Adrenal gland (tissue), 12 donors: ENCODE measurements around the gene GRHL3. TPM values are rescaled to one million over a fixed set of nuclear protein-coding genes. Genes with fewer than 3 reads are reported as not detected.
A peak's percentile ranks its signal among the peaks of the same experiment; 100 is the strongest.

Source experiments
- DNase-seq, 7 donors: peaks; one replicate each; pipeline ENCODE4 v3.0.0-alpha.2; 2019 to 2020
- H3K27ac ChIP-seq, 5 donors: fragments of 200-600 bp; sonication (generic) in 4 of 5; 1 replicate in 3 of 5; 2 replicates in 2 of 5; pipeline versions ENCODE4 v1.5.1 to v1.8.0; 2016 to 2020; ENCODE audit warnings: mild to moderate bottlenecking in 1 of 5
- H3K27me3 ChIP-seq: fragments of 200-600 bp; 2 replicates; pipeline ENCODE4 v1.8.0; 2021
- H3K36me3 ChIP-seq, 2 donors: fragments of 200-600 bp; replicated peaks in 1 of 2; 1 replicate in 1 of 2; 2 replicates in 1 of 2; pipeline versions ENCODE4 v1.5.1 to v1.8.0; 2018 to 2022
- H3K4me1 ChIP-seq, 2 donors: fragments of 200-600 bp; replicated peaks in 1 of 2; 1 replicate in 1 of 2; 2 replicates in 1 of 2; pipeline versions ENCODE4 v1.5.1 to v1.8.0; 2018 to 2021
- H3K4me3 ChIP-seq, 4 donors: fragments of 200-600 bp; sonication (generic) in 3 of 4; one replicate each; pipeline ENCODE4 v1.5.1; 2016 to 2018
- H3K9me3 ChIP-seq, 3 donors: fragments of 200-600 bp; sonication (generic) in 1 of 3; replicated peaks in 1 of 3; 1 replicate in 2 of 3; 2 replicates in 1 of 3; pipeline versions ENCODE4 v1.5.1 to v1.8.0; 2016 to 2021
- POLR2A ChIP-seq, 2 donors: fragments of 450-650 bp; IDR thresholded peaks; one replicate each; pipeline ENCODE4 v1.6.1; 2017; ENCODE audit warnings: antibody characterized with exemption in 2 of 2, mild to moderate bottlenecking in 2 of 2, moderate library complexity in 1 of 2
- WGBS, 4 donors: extraction: QIAGEN DNeasy Blood & Tissue Kit in 2 of 4; methylation state at CpG; one replicate each; pipeline versions ENCODE4 v1.1.5 to v1.1.7; 2013 to 2017; 5-methylcytosine and 5-hydroxymethylcytosine counted together
- intact Hi-C, 2 donors: fragments of 100-400 bp; cut with DNase I; formaldehyde crosslinking; loops; one replicate each; pipeline versions ENCODE4 v1.14.1 to v1.15.0; 2022 to 2023
- polyA plus RNA-seq, 3 donors: library from polyadenylated mRNA; stranded (reverse); fragments of 200-250 nt in 2 of 3; fragments of 350-450 nt in 1 of 3; fragmentation: Illumina TruSeq in 1 of 3; extraction: RNeasy Lipid Tissue Mini Kit (QIAGEN cat#74804) in 1 of 3; gene quantifications; one replicate each; pipeline ENCODE4 v1.2.3, GENCODE V29; 2013 to 2014
- total RNA-seq, 9 donors: library from RNA; depleted of rRNA in 4 of 9; stranded (reverse); fragments of >200 nt in 4 of 9; fragments of 120-200 nt in 1 of 9; fragmentation: NEBNext Ultra II Directional in 1 of 9; extraction: Animal tissue kit (Norgen Biotek cat#: 25700) in 1 of 9; gene quantifications; one replicate each; pipeline versions ENCODE4 v1.1.0 to v1.2.4, GENCODE V29; 2013 to 2023
- TF ChIP-seq, protein P1 (sequence below), 6 experiments: fragments of 450-650 bp in 4 of 6; fragments of 200-600 bp in 2 of 6; sonication (generic) in 1 of 6; IDR thresholded peaks; 1 replicate in 5 of 6; 2 replicates in 1 of 6; pipeline versions ENCODE4 v1.5.1 to v1.8.0; 2016 to 2021; ENCODE audit warnings: antibody characterized with exemption in 6 of 6, mild to moderate bottlenecking in 2 of 6, moderate library complexity in 1 of 6
- donor health status: healthy with polysubstance abuse.
- donor health status: Bipolar disorder and iron deficiency.
- donor health status: DM: yes; HTN: yes; CAD: no.
- donor health status: DM: no; HTN: no; CAD: no.
- donor health status: DM: no; HTN: no; CAD: no.
- donor health status: DM: yes; HTN: yes; CAD: no.

GRHL3 gene
- total and polyA plus RNA-seq, 12 donors = 0.10 to 0.20 (median 0.16) TPM; not detected in 8

DNA sequence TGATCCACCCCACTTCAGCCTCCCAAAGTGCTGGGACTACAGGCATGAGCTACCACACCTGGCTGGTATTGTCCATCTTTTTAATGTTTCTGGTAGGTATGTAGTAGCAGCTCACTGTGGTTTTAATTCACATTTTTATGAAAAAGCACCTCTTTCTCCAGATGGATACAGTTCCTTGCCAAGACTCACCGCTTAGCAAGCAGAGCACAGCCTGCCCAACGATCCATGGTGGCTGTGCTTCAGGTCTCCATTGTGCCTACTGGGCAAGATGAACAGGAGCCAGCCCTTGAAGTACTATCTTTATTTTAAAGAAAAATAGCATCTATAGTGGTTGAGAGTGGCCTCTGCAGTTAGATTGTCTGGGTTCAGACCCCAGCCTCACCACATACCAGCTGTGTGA is 37.6 kb upstream of the GRHL3 start:
- no peaks in the 10 kb centered on the region for H3K36me3 ChIP-seq
- no peak overlapping the region for H3K4me3 ChIP-seq
- H3K9me3 ChIP-seq = no peaks in the 10 kb centered on the region
- H3K27me3 ChIP-seq = no peaks in the 10 kb centered on the region
- intact Hi-C loops = no loop called here
- no peak overlapping the region for H3K27ac ChIP-seq
- peaks cover 0 to 6% of the 10 kb centered on the region in 2 donors for H3K4me1 ChIP-seq
- TF ChIP-seq, protein P1, sequence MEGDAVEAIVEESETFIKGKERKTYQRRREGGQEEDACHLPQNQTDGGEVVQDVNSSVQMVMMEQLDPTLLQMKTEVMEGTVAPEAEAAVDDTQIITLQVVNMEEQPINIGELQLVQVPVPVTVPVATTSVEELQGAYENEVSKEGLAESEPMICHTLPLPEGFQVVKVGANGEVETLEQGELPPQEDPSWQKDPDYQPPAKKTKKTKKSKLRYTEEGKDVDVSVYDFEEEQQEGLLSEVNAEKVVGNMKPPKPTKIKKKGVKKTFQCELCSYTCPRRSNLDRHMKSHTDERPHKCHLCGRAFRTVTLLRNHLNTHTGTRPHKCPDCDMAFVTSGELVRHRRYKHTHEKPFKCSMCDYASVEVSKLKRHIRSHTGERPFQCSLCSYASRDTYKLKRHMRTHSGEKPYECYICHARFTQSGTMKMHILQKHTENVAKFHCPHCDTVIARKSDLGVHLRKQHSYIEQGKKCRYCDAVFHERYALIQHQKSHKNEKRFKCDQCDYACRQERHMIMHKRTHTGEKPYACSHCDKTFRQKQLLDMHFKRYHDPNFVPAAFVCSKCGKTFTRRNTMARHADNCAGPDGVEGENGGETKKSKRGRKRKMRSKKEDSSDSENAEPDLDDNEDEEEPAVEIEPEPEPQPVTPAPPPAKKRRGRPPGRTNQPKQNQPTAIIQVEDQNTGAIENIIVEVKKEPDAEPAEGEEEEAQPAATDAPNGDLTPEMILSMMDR (IDR thresholded peaks at IDR 0.05) = no peak
- TF ChIP-seq POLR2A (IDR thresholded peaks at IDR 0.05) = no peak
- no peak for DNase-seq
- WGBS, 4 donors = 86 to 93% (median 91%) methylated on average over 2 of the region's 2 CpGs

DNA sequence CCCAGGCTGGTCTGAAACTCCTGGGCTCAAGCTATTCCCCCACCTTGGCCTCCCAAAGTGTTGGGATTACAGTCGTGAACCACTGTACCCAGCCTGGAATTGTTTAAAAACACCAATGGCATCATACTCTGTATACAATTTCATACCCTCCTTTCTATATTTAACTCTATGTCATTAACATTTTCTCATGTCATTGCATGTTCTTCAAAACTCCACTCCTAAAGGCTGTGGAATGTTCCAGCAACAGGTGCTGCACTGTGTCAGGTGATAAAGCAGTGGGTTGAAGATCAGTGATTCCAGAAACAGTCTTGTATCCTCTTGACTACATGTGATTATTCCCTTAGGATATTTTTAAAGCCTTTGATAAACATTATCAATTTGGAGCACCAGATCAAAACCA is 36.7 kb upstream of the GRHL3 start:
- intact Hi-C loops = no loop called here
- TF ChIP-seq POLR2A (IDR thresholded peaks at IDR 0.05) = no peak
- TF ChIP-seq, protein P1 (IDR thresholded peaks at IDR 0.05) = no peak
- H3K27ac ChIP-seq = no peak overlapping the region
- peaks cover 0 to 6% of the 10 kb centered on the region in 2 donors for H3K4me1 ChIP-seq
- no peak overlapping the region for H3K4me3 ChIP-seq
- H3K9me3 ChIP-seq = no peaks in the 10 kb centered on the region
- no peaks in the 10 kb centered on the region for H3K27me3 ChIP-seq
- no peaks in the 10 kb centered on the region for H3K36me3 ChIP-seq
- 65 to 88% (median 74%) methylated on average over 1 of the region's 1 CpG for WGBS, 4 donors
- no peak for DNase-seq

DNA sequence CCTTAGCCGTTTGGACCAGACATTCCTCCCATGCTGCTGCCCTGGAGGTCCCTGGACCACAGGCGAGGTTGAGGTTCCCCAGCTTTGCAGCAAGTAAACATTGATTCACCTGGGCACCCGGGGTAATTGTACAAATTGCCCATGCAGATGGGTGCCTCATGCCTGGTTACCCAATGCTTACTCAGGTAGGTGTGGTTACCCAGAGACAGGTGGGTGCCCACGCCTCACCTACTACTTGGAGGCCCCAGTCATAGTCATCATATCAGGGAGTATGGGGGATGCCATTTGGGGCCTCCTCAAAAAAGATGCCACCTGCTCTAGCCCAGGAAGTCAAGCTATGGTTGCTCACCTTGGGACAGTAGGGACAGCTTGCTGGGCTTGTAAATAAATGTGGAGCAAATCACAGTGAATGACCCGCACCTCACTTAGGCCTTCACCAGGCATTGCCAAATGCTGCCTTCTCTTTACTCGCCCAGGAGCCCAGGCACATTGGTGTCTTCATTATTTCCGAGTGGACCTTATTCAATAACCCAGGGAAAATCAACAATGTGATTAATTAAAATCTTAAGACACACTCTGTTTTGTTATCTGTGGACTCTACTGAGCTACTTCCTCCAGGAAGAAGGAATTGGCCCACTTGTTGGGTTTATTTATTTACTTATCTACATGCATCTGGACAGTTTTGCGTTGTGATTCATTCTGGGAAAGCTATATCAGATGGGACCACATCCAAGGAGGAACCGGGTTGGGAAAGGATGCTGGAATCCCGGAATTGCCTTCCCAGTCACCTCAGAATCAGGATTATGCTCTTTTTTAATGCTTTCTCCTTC is 35.6 kb upstream of the GRHL3 start:
- peaks cover 0 to 6% of the 10 kb centered on the region in 2 donors for H3K4me1 ChIP-seq
- no peaks in the 10 kb centered on the region for H3K27me3 ChIP-seq
- intact Hi-C loops = no loop called here
- peak overlapping the region in 1 of 5 donors; percentile 44 for H3K27ac ChIP-seq
- TF ChIP-seq, protein P1 (IDR thresholded peaks at IDR 0.05) = no peak
- no peak for TF ChIP-seq POLR2A (IDR thresholded peaks at IDR 0.05)
- 39 to 56% (median 50%) methylated on average over 9 to 10 of the region's 10 CpGs for WGBS, 4 donors
- peak in 6 of 7 donors; percentile 37 to 65 (median 57) for DNase-seq
- H3K4me3 ChIP-seq = no peak overlapping the region
- no peaks in the 10 kb centered on the region for H3K36me3 ChIP-seq
- no peaks in the 10 kb centered on the region for H3K9me3 ChIP-seq

DNA sequence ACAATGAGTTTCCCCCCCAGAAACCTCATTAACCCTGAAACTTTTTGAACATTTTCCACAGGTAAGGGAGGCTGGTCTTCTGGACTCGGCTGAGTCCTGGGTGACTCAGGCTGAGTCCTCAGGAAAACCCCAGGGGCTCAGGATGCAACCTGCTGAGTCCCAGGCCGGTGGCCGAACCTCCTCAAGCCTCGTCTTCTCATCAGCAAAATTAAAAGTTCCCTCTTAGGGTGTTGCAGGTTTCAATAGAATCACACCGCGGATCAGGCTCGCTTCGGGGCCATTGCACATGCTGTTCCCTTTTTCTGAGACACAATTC is 35.0 kb upstream of the GRHL3 start:
- Histone ChIP-seq H3K36me3 (no peaks in the 10 kb centered on the region), H3K9me3 (no peaks in the 10 kb centered on the region), H3K4me1 (peaks cover 0 to 11% of the 10 kb centered on the region in 2 donors), H3K27me3 (no peaks in the 10 kb centered on the region), H3K4me3 (no peak overlapping the region), H3K27ac (peak overlapping the region in 1 of 5 donors; percentile 44)
- 67 to 75% (median 72%) methylated on average over 8 of the region's 8 CpGs for WGBS, 4 donors
- intact Hi-C loops = no loop called here
- DNase-seq = no peak
- no peak for TF ChIP-seq POLR2A (IDR thresholded peaks at IDR 0.05)
- TF ChIP-seq, protein P1 (IDR thresholded peaks at IDR 0.05) = no peak
